NCI-H1092 treated with DMSO at 0.1 percent for 48 hours (cell line): ENCODE measurements around the gene CSTPP1.
"Not testable (repeated sequence)": the region's sequence is repeated elsewhere in the genome, so short reads cannot be mapped to it uniquely, and the experiment has no call there.

Source experiments
- DNase-seq: peaks from one replicate; lab custom pipeline; 2025; lab: John Stamatoyannopoulos, UW

Gene CSTPP1

GRCh38 chr11:47050284-47050683 lies 113.7 kb downstream of the CSTPP1 start:
- DNase-seq: no peak

- DNase-seq: no peak
Measured at GRCh38 chr11:47051217-47051616, 114.7 kb downstream of the CSTPP1 start.

- DNase-seq: no peak
Measured at GRCh38 chr11:47052165-47052564, 115.6 kb downstream of the CSTPP1 start.

- DNase-seq: no peak
Measured at GRCh38 chr11:47052576-47052975, 116.0 kb downstream of the CSTPP1 start.

GRCh38 chr11:47055534-47055933 lies 119.0 kb downstream of the CSTPP1 start:
- DNase-seq: no peak

GRCh38 chr11:47056261-47056915 lies 119.8 kb downstream of the CSTPP1 start:
- DNase-seq: no peak

- DNase-seq: no peak
Measured at GRCh38 chr11:47057365-47057764, 120.8 kb downstream of the CSTPP1 start.

- DNase-seq: no peak
Measured at GRCh38 chr11:47060807-47061206, 124.2 kb downstream of the CSTPP1 start.

GRCh38 chr11:47061429-47062178 lies 125.0 kb downstream of the CSTPP1 start:
- DNase-seq: no peak

- DNase-seq: no peak
Measured at GRCh38 chr11:47062736-47063135, 126.2 kb downstream of the CSTPP1 start.

- DNase-seq: no peak
Measured at GRCh38 chr11:47067401-47067800, 130.8 kb downstream of the CSTPP1 start.

GRCh38 chr11:47070769-47071168 lies 134.2 kb downstream of the CSTPP1 start:
- no peak for DNase-seq

- no peak for DNase-seq
Measured at GRCh38 chr11:47071341-47071740, 134.8 kb downstream of the CSTPP1 start.

GRCh38 chr11:47071791-47072261 lies 135.3 kb downstream of the CSTPP1 start:
- no peak for DNase-seq

- DNase-seq: no peak
Measured at GRCh38 chr11:47078751-47079521, 142.4 kb downstream of the CSTPP1 start.

- not testable (repeated sequence) for DNase-seq
Measured at GRCh38 chr11:47080775-47081174, 144.2 kb downstream of the CSTPP1 start.

GRCh38 chr11:47083913-47084312 lies 147.4 kb downstream of the CSTPP1 start:
- DNase-seq: no peak

- no peak for DNase-seq
Measured at GRCh38 chr11:47087801-47088200, 151.2 kb downstream of the CSTPP1 start.

- no peak for DNase-seq
Measured at GRCh38 chr11:47093541-47093940, 157.0 kb downstream of the CSTPP1 start.

- DNase-seq: not testable (repeated sequence)
Measured at GRCh38 chr11:47096871-47097270, 160.3 kb downstream of the CSTPP1 start.

GRCh38 chr11:47098223-47098622 lies 161.7 kb downstream of the CSTPP1 start:
- not testable (repeated sequence) for DNase-seq

GRCh38 chr11:47099214-47099917 lies 162.8 kb downstream of the CSTPP1 start:
- peak; percentile 63 for DNase-seq
